ENCODE measurements around the gene INPP5K.

Gene INPP5K

GRCh38 chr17:1484676-1485422 lies 31.6 kb downstream of the INPP5K start:
- TF ChIP-seq, protein P1, sequence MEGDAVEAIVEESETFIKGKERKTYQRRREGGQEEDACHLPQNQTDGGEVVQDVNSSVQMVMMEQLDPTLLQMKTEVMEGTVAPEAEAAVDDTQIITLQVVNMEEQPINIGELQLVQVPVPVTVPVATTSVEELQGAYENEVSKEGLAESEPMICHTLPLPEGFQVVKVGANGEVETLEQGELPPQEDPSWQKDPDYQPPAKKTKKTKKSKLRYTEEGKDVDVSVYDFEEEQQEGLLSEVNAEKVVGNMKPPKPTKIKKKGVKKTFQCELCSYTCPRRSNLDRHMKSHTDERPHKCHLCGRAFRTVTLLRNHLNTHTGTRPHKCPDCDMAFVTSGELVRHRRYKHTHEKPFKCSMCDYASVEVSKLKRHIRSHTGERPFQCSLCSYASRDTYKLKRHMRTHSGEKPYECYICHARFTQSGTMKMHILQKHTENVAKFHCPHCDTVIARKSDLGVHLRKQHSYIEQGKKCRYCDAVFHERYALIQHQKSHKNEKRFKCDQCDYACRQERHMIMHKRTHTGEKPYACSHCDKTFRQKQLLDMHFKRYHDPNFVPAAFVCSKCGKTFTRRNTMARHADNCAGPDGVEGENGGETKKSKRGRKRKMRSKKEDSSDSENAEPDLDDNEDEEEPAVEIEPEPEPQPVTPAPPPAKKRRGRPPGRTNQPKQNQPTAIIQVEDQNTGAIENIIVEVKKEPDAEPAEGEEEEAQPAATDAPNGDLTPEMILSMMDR (IDR thresholded peaks at IDR 0.05), result no peak

GRCh38 chr17:1484060-1484535 lies 32.3 kb downstream of the INPP5K start:
- TF ChIP-seq, protein P1 (IDR thresholded peaks at IDR 0.05), result no peak

DNA sequence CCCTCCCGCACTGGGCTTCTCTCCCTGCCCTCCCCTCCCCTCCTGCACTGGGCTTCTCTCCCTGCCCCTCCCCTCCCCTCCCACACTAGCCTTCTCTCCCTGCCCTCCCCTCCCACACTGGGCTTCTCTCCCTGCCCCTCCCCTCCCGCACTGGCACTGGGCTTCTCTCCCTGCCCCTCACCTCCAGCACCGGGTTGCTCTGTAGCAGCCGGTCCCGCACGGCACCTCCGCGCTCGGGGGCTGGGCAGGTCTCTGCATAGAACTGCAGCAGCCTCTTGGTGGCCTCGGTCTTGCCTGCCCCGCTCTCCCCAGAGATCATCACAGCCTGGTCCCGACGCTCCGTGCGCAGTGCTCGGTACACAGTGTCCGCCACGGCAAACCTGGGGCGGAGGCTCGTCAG lies 33.7 kb downstream of the INPP5K start:
- TF ChIP-seq, protein P1 (IDR thresholded peaks at IDR 0.05), result no peak

DNA sequence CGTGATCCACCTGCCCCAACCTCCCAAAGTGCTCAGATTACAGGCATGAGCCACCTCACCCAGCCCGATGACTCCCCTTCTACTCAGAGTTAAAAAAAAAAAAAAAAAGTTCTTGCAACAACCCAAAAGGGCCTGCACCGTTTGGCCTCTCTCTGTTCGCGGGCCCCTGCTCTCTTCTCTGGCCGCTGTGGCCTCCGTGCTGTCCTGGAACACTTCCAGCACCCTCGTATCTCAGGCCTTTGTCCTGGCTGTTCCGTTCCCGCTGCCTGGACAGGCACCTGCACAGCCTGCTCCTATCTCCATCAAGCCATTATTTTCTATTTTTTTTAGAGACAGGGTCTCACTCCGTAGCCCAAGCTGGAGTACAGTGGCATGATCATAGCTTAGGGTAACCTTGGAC lies 34.7 kb downstream of the INPP5K start:
- TF ChIP-seq, protein P1 (IDR thresholded peaks at IDR 0.05), result no peak

- TF ChIP-seq, protein P1 (IDR thresholded peaks at IDR 0.05), result no peak
Measured at GRCh38 chr17:1480747-1481465, 35.5 kb downstream of the INPP5K start.

DNA sequence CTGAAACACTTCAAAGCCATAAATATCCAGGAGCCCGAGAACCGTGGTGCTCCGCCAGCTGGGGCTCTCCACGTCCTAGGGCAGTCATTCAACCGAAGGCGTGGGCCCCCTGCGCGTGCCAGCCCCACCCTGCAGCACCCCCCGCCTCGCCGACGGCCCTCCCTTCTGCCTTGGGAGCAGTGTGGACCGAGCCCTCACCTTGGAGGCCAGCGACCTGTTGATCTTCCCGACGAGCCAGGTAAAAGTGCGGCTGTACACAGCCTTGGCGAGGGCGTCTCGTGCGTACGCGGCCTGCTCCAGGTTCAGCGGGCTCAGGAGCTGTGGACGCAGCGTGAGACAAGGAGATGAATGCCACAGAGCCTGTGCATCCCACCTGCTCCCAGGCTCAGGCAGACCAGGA lies 38.0 kb downstream of the INPP5K start:
- TF ChIP-seq, protein P1 (IDR thresholded peaks at IDR 0.05), result no peak

DNA sequence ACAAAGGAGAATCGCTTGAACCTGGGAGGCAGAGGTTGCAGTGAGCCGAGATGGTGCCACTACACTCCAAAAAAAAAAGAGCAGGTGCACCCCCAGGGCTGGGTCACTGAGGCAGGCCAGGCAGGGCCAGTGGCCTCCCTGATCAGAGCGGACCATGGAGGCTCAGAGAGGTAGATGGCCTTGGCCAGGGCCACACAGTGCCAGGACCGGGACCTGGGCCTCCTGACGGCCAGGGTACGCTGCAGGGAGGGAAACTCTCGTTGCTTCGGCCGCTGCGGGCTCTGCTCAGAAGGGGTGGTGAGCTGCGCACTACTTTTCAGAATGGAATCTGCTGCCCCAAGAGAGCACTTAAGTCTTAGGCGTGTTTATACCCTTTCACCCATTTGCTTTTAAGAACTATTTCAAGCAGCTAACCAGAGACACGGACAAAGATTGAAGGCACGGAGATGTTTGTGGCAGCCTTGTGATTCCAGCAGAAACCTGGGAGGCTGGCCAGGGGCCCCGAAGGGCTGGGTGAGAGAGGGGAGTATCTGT lies 41.0 kb downstream of the INPP5K start:
- TF ChIP-seq, protein P1 (IDR thresholded peaks at IDR 0.05), result no peak
